GM12873 (cell line): ENCODE results near the gene NSD1.

Source experiments
- TF ChIP-seq, protein P1 (sequence below): IDR thresholded peaks from 2 replicates; pipeline ENCODE4 v1.5.1; 2012; ENCODE audit warnings: low read depth, mild to moderate bottlenecking, moderate library complexity, low read length, control low read depth; ENCODE audit not compliant: insufficient read depth; ENCODE audit errors: missing control alignments

NSD1 gene

DNA sequence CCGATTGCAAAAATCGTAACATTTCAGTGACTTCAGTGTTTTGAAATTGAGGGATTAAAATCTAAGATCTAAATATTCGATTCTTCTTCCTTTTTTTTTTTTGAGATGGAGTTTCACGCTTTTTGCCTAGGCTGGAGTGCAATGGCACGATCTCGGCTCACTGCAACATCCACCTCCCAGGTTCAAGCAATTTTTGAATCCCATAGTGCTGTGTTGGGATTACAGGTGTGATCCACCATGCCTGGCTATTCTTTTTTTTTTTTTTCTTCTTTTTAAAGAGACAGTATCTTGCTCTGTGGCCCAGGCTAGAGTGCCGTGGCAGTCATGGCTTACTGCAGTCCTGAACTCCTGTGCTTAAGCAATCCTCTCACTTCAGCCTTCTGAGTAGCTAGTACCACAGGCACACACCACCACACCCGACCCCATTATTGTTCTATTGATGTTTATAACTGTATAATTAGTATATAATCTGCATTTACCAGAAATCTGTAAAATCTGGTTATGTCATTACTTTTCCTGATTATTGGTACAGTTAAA lies 42.7 kb downstream of the NSD1 start:
- TF ChIP-seq, protein P1, sequence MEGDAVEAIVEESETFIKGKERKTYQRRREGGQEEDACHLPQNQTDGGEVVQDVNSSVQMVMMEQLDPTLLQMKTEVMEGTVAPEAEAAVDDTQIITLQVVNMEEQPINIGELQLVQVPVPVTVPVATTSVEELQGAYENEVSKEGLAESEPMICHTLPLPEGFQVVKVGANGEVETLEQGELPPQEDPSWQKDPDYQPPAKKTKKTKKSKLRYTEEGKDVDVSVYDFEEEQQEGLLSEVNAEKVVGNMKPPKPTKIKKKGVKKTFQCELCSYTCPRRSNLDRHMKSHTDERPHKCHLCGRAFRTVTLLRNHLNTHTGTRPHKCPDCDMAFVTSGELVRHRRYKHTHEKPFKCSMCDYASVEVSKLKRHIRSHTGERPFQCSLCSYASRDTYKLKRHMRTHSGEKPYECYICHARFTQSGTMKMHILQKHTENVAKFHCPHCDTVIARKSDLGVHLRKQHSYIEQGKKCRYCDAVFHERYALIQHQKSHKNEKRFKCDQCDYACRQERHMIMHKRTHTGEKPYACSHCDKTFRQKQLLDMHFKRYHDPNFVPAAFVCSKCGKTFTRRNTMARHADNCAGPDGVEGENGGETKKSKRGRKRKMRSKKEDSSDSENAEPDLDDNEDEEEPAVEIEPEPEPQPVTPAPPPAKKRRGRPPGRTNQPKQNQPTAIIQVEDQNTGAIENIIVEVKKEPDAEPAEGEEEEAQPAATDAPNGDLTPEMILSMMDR: no peak

- TF ChIP-seq, protein P1: no peak
Observed at GRCh38 chr5:177178733-177179304, 45.2 kb downstream of the NSD1 start.

DNA sequence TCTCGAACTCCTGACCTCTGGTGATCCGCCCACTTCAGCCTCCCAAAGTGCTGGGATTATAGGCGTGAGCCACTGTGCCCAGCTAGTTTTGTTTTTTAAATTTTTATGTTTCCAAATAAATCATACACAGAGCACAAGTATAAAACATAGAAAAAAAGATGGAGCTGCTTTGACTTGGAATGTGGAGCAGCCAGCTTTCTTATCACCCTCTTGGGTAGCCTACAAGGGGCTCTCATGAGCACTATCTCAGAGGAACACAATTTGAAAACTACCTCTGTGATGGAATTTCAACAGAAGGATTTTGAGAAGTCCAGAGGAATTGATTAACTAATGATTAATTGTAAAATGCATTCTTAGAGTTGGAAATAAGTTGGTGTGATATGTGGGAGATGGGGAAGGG lies 45.9 kb downstream of the NSD1 start:
- TF ChIP-seq, protein P1: no peak

- TF ChIP-seq, protein P1: no peak
Observed at GRCh38 chr5:177183142-177183541, 49.6 kb downstream of the NSD1 start.

GRCh38 chr5:177183766-177184360 lies 50.3 kb downstream of the NSD1 start:
- TF ChIP-seq, protein P1: no peak

GRCh38 chr5:177185993-177186392 lies 52.4 kb downstream of the NSD1 start:
- TF ChIP-seq, protein P1: no peak

DNA sequence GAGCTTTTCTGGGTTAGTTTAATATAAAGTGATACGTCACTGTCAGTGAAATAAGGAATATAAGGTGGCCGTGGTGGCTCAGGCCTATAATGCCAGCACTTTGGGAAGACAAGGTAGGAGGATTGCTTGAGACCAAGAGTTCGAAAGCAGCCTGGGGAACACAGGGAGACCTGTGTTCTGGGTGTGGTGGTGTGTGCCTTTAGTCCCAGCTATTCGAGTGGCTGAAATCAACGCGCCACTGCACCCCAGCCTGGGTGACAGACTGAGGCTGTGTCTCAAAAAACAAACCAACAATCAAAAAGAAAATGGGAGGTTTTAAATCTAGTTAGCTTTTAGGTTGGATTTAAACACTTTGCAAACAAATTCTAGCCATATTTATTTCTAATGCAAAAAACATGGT lies 53.1 kb downstream of the NSD1 start:
- TF ChIP-seq, protein P1: no peak
